Thyroid gland (tissue), 4 donors: ENCODE data around the gene SSUH2. TPM values are rescaled to one million over a fixed set of nuclear protein-coding genes. Genes with fewer than 3 reads are reported as not detected.
"Not testable (repeated sequence)": the region's sequence is repeated elsewhere in the genome, so short reads cannot be mapped to it uniquely, and the experiment has no call there.

Source experiments
- DNase-seq, 2 donors: peaks; one replicate each; pipeline ENCODE4 v3.0.0-alpha.2; 2019
- H3K27ac ChIP-seq, 3 donors: fragments of 200-600 bp; sonication (generic); 1 replicate in 2 of 3; 2 replicates in 1 of 3; pipeline ENCODE4 v1.5.1; 2016 to 2019; ENCODE audit warnings: mild to moderate bottlenecking in 1 of 3, moderate library complexity in 1 of 3
- H3K27me3 ChIP-seq: fragments of 200-600 bp; sonication (generic); one replicate; pipeline ENCODE4 v1.5.1; 2019
- H3K36me3 ChIP-seq, 2 donors: fragments of 200-600 bp; sonication (generic); one replicate each; pipeline ENCODE4 v1.5.1; 2016 to 2019
- H3K4me1 ChIP-seq, 2 donors: fragments of 200-600 bp; sonication (generic); one replicate each; pipeline ENCODE4 v1.5.1; 2017 to 2019
- H3K4me3 ChIP-seq, 3 donors: fragments of 200-600 bp; sonication (generic); replicated peaks in 1 of 3; 1 replicate in 2 of 3; 2 replicates in 1 of 3; pipeline ENCODE4 v1.5.1; 2016; ENCODE audit warnings: mild to moderate bottlenecking in 1 of 3
- H3K9me3 ChIP-seq: fragments of 200-600 bp; sonication (generic); one replicate; pipeline ENCODE4 v1.5.1; 2017
- POLR2A ChIP-seq, 2 donors: fragments of 450-650 bp; IDR thresholded peaks; one replicate each; pipeline ENCODE4 v1.6.1; 2017; ENCODE audit warnings: antibody characterized with exemption in 2 of 2, mild to moderate bottlenecking in 2 of 2, moderate library complexity in 1 of 2
- WGBS, 2 donors: methylation state at CpG; one replicate each; pipeline ENCODE4 v1.1.5; 2017; 5-methylcytosine and 5-hydroxymethylcytosine counted together
- intact Hi-C: fragments of 100-400 bp; cut with DNase I; formaldehyde crosslinking; loops from one replicate; pipeline ENCODE4 v1.15.1; 2023
- total RNA-seq, 4 donors: library from RNA; depleted of rRNA; stranded (reverse); fragments of >200 nt; gene quantifications; one replicate each; pipeline ENCODE4 v1.2.3, GENCODE V29; 2016
- TF ChIP-seq, protein P1 (sequence below), 6 experiments: fragments of 200-600 bp in 3 of 6; fragments of 450-650 bp in 3 of 6; sonication (generic) in 3 of 6; IDR thresholded peaks; one replicate each; pipeline ENCODE4 v1.5.1; 2016 to 2019; ENCODE audit warnings: antibody characterized with exemption in 6 of 6, mild to moderate bottlenecking in 2 of 6, inconsistent platforms in 1 of 6, moderate library complexity in 1 of 6

SSUH2 gene
- total RNA-seq, 4 donors from 2014 or later: 0.11 to 1.0 (median 0.42) TPM; not detected in 1

DNA sequence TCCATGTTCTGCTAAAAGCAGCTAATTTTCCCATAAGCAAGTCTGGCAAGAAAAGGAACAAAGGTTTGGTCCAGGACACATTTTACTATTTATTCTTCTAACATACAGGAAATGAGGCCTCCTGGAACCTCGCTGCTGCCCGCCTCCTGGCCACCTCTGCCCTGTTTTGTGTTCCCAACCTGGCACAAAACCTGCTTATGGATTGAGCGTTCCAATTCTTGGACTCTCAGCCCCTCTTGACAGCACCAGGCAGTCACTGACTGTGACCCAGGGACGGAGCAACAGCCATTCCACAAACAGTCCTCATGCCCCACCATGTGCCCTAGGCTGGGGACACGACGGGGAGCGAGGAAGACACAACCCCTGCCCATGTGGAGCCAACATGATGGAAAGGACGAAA, 11.6 kb upstream of the SSUH2 start:
- 91% methylated on average over 8 of the region's 8 CpGs for WGBS, 2 donors
- intact Hi-C loops: no loop called here
- Histone ChIP-seq H3K36me3 (no peaks in the 10 kb centered on the region), H3K4me1 (peaks cover 20 to 29% of the 10 kb centered on the region in 2 donors), H3K4me3 (no peak overlapping the region), H3K27ac (no peak overlapping the region), H3K27me3 (no peaks in the 10 kb centered on the region), H3K9me3 (no peaks in the 10 kb centered on the region)
- TF ChIP-seq, protein P1, sequence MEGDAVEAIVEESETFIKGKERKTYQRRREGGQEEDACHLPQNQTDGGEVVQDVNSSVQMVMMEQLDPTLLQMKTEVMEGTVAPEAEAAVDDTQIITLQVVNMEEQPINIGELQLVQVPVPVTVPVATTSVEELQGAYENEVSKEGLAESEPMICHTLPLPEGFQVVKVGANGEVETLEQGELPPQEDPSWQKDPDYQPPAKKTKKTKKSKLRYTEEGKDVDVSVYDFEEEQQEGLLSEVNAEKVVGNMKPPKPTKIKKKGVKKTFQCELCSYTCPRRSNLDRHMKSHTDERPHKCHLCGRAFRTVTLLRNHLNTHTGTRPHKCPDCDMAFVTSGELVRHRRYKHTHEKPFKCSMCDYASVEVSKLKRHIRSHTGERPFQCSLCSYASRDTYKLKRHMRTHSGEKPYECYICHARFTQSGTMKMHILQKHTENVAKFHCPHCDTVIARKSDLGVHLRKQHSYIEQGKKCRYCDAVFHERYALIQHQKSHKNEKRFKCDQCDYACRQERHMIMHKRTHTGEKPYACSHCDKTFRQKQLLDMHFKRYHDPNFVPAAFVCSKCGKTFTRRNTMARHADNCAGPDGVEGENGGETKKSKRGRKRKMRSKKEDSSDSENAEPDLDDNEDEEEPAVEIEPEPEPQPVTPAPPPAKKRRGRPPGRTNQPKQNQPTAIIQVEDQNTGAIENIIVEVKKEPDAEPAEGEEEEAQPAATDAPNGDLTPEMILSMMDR (IDR thresholded peaks at IDR 0.05): no peak
- TF ChIP-seq POLR2A (IDR thresholded peaks at IDR 0.05): no peak
- DNase-seq: no peak

DNA sequence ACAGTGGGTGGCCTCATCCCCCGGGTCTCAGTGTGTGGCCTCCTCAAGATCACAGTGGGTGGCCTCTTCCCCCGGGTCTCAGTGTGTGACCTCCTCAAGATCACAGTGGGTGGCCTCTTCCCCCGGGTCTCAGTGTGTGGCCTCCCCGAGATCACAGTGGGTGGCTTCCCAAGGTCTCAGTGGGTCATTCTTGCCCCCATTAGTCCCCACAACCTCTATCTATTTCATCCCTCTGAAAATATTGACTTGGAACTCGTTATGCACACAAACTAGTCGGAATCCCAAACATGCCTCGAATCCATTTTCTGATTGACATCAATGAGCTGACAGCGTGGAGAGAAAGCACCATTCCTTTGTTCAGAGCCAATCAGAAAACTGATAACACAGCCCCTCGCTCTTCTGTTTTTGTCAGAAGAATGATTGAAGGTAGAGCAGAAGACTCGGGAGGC, 10.8 kb upstream of the SSUH2 start:
- TF ChIP-seq, protein P1 (IDR thresholded peaks at IDR 0.05): no peak
- TF ChIP-seq POLR2A (IDR thresholded peaks at IDR 0.05): no peak
- no peak for DNase-seq
- peaks cover 20 to 24% of the 10 kb centered on the region in 2 donors for H3K4me1 ChIP-seq
- no peak overlapping the region for H3K4me3 ChIP-seq
- H3K27ac ChIP-seq: no peak overlapping the region
- no peaks in the 10 kb centered on the region for H3K9me3 ChIP-seq
- H3K27me3 ChIP-seq: no peaks in the 10 kb centered on the region
- WGBS, 2 donors: 83 to 89% methylated on average over 10 of the region's 10 CpGs
- intact Hi-C loops: no loop called here
- H3K36me3 ChIP-seq: no peaks in the 10 kb centered on the region

DNA sequence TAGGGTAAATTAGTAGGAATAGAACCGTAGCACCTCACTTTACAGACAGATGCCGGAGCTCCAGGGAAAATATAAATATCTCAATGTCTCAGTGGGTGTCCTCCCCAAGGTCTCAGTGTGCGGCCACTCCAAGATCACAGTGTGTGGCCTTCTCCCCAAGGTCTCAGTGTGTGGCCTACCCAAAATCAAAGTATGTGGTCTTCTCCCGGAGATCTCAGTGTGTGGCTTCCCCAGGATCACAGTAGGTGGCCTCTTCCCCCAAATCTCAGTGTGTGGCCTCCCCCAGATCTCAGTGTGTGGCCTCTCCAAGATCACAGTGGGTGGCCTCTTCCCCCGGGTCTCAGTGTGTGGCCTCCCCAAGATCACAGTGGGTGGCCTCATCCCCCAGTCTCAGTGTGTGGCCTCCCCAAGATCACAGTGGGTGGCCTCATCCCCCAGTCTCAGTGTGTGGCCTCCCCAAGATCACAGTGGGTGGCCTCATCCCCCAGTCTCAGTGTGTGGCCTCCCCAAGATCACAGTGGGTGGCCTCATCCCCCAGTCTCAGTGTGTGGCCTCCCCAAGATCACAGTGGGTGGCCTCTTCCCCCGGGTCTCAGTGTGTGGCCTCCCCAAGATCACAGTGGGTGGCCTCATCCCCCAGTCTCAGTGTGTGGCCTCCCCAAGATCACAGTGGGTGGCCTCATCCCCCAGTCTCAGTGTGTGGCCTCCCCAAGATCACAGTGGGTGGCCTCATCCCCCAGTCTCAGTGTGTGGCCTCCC, 10.2 kb upstream of the SSUH2 start:
- H3K27ac ChIP-seq, H3K9me3 ChIP-seq, H3K4me3 ChIP-seq, DNase-seq, intact Hi-C loops, H3K36me3 ChIP-seq, H3K27me3 ChIP-seq: not testable (repeated sequence)
- H3K4me1 ChIP-seq: peaks cover 15 to 19% of the 10 kb centered on the region in 2 donors
- WGBS, 2 donors: 96 to 98% methylated on average over 4 to 5 of the region's 6 CpGs

DNA sequence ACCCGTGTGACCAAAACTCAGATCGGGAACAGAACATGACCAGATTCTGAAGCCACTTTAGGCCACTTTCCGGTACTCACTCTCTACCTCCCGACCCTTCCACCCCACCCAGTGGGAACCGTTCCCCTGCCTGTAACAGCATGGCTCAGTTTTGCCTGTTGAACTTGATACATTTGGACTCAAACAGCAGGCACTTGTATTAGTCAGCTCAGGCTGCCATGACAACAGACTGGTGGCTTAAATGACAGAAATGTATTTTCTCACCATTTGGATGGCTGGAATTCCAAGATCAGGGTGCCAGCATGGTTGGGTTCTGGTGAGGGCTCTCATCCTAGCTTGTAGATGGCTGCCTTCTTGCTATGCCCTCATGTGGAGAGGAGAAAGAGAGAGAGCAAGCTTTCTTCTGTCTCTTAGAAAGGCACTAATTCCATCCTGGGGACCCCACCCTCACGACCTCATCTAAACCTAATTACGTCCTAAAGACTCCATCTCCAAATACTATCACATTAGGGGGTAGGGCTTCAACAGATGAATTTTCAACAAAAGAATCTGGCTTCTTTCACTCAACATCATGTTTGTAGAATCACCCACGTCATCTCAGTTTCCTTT, 9.3 kb upstream of the SSUH2 start:
- no peaks in the 10 kb centered on the region for H3K27me3 ChIP-seq
- H3K4me3 ChIP-seq: no peak overlapping the region
- H3K36me3 ChIP-seq: no peaks in the 10 kb centered on the region
- WGBS, 2 donors: 91 to 95% methylated on average over 8 of the region's 8 CpGs
- intact Hi-C loops: no loop called here
- H3K4me1 ChIP-seq: peaks cover 7 to 11% of the 10 kb centered on the region in 2 donors
- no peak overlapping the region for H3K27ac ChIP-seq
- no peak for DNase-seq
- no peaks in the 10 kb centered on the region for H3K9me3 ChIP-seq
- no peak for TF ChIP-seq POLR2A (IDR thresholded peaks at IDR 0.05)
- TF ChIP-seq, protein P1 (IDR thresholded peaks at IDR 0.05): no peak

DNA sequence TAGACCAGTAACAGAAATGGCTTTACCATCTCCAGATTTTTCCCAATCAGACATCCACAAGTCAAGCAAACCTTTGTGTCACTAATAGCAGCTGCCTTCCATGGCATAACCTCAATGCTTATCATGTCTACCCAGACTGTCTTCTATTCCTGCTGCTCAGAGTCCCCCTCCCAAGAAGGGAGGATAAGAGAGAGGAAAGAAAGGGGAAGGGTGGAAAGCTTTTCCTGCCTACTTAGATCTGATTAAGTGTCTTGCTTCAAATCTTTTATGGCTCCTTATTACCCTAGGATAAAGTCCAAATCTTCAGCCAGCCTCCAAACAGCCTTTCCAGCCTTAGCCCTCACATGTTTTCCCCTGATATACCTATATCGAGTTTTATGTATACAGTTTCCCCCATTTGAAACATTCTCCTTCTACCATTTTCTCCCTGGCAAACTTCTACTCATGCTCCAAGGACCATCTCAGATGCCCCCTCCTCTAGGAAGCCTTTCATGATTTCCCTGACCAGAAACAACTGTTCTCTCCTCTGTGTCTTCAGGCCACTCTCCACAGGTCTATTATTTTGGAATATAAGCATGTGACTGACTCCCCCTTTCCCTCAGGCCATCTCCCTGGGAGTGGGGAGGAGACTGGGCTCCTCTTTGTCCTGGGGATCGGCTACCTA, 7.9 kb upstream of the SSUH2 start:
- Histone ChIP-seq H3K27me3 (no peaks in the 10 kb centered on the region), H3K36me3 (no peaks in the 10 kb centered on the region), H3K4me1 (no peaks in the 10 kb centered on the region), H3K4me3 (no peak overlapping the region), H3K9me3 (no peaks in the 10 kb centered on the region), H3K27ac (no peak overlapping the region)
- WGBS, 2 donors: 93 to 94% methylated on average over 2 of the region's 2 CpGs
- intact Hi-C loops: no loop called here
- TF ChIP-seq POLR2A (IDR thresholded peaks at IDR 0.05): no peak
- TF ChIP-seq, protein P1 (IDR thresholded peaks at IDR 0.05): no peak
- no peak for DNase-seq
